Activated CD4-positive, alpha-beta T cell treated with anti-CD3 and anti-CD28 coated beads, Interleukin-2, amount 50 U/mL, for 24 hours (primary cell): ENCODE results near the gene FAM124B.
"Not testable (repeated sequence)": the region's sequence is repeated elsewhere in the genome, so short reads cannot be mapped to it uniquely, and the experiment has no call there.

Experiments used
- DNase-seq, 2 donors: peaks; one replicate each; pipeline ENCODE4 v3.0.0-alpha.2; 2020; ENCODE audit warnings: low read depth in 1 of 2, low spot score in 1 of 2

Gene FAM124B

GRCh38 chr2:224416656-224417360 lies 14.9 kb upstream of the FAM124B start:
- DNase-seq, result no peak

- no peak for DNase-seq
Measured at GRCh38 chr2:224413381-224413780, 11.5 kb upstream of the FAM124B start.

- no peak for DNase-seq
Measured at GRCh38 chr2:224412141-224413015, 10.5 kb upstream of the FAM124B start.

DNA sequence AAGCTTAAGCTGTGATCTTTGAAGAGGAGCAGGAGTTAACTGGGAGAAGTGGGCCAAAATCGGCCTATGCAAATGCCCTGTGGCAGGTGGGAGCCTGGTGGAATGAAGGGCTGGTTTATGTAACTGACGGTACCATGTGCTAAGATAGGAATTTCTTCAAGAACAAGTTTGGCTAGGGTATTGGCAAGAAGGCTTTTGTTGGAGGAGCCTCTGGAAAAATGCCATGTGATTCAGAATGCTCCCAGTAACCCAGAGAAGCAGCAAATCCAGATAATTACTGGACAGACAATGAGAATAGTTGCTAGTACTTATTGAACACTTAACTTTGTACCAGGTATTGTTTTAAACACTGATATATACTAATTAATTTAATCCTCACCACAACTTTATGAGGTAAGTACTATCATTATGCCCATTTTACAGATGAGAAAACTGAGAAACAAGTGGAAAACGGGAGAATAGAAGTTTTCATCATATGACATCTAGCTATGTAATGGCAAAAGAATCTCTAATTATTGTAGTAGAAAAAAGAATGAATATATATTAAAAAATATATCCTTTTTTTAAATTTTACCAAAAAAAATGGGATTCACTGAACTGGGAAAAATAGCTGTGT lies 9.1 kb upstream of the FAM124B start:
- no peak for DNase-seq

GRCh38 chr2:224408676-224409075 lies 6.8 kb upstream of the FAM124B start:
- no peak for DNase-seq

DNA sequence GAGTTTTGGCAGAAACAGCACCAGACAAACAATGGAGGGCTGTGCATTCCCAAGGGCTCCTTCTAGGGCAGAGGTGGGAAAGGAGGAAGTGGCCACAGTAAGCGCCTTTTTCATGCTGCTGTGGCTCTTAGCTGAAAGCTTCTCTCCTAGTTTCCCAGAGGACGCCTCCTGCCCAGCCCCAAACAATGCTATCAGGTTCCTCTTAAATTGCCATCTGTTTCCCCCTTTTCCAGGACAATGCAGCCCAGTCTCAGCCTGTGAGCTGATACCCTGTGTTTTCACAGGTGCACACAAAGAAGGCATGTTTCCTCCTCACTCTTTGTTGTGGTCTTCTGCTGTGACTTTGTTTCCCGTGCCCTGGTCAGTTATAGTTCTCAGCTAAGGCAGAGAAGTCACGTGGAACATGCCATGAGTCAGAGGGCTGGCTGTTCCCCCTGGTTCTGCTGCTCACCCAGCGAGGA lies 5.4 kb upstream of the FAM124B start:
- no peak for DNase-seq

GRCh38 chr2:224405841-224406370 lies 4.0 kb upstream of the FAM124B start:
- DNase-seq, result no peak

DNA sequence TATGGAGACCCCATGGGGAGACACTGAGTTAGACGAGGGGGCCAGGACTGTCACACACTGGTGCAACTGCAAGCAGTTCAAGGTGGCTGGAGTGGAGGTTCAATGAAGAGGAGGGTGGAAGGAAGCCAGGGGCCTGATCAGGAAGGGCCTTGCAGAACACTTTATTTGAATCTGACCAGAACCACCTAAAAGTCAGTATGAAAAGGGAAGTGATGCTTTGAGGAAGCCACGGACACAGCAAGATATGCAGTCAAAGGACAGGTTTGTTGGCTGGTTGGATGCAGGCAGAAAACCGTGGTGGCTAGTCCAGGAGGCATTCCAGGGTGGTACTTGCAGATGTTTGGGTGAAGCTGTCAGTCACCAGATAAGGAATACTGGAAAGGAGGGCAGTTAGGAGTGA lies 3.5 kb upstream of the FAM124B start:
- no peak for DNase-seq

- no peak for DNase-seq
Measured at GRCh38 chr2:224404796-224405195, 2.9 kb upstream of the FAM124B start.

DNA sequence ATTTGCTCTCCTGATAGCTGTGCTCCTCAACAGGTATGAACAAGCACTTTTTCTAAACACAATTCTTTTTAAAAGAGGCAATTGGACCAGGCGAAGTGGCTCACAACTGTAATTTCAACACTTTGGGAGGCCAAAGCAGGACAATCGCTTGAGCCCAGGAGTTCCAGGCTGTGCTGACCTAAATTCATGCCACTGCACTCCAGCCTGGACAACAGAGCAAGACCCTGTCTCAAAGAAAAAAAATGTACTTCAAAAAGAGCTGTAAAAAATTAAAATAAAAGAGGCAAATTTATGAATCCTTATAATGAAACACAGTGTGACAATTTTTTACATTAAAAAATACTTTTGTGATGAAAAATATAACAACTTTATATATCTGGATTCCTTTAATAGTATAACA lies 1.8 kb upstream of the FAM124B start:
- no peak for DNase-seq

- no peak for DNase-seq
Measured at GRCh38 chr2:224400886-224401632, 848 bp downstream of the FAM124B start.

GRCh38 chr2:224400174-224400810 lies 1.6 kb downstream of the FAM124B start:
- no peak for DNase-seq

GRCh38 chr2:224398289-224398688 lies 3.6 kb downstream of the FAM124B start:
- DNase-seq, result no peak

DNA sequence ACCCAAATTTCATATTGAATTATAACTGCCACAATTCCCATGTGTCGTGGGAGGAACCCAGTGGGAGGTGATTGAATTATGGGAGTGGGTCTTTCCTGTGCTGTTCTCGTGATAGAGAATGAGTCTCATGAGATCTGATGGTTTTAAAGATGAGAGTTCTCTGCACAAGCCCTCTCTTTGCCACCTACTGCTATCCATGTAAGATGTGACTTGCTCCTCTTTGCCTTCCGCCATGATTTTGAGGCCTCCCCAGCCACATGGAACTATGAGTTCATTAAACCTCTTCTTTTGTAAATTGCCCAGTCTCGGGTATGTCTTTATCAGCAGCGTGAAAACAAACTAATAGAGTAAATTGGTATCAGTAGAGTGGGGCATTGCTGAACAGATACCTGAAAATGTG lies 4.8 kb downstream of the FAM124B start:
- not testable (repeated sequence) for DNase-seq

DNA sequence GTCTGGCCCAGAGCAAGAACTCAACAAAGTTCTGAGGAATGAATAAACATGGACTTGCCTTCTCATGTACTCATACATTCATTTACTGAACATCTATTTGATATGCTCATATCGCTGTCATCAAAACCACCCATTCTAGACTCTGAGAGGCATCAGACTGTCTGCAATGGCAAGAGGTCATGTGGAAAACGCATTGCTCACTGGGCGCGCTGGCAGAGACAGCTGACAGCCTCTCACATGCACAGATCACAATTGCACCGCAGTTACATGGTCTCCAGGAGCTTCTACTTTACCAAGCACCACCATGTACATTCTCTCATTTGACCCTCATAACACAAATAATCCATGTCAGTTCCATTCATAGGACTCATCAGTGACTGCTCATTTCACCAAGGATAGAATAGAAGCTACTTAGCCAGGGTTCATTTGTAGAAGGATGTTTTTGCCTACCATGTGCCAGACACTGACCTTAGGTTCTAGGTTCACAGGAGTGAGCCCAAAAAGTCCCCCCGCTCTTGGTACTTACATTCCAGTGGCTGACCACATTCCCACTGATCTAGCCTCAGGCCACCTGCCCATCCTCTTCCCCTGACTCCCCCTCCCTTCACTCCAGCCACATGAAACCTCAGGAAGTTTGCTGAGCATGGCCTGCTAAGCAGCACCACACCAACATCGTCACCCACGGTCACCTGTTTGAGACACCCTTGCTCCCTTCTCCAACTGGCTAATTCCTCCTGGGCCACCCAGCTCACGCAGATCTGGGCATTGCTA lies 6.1 kb downstream of the FAM124B start:
- no peak for DNase-seq

DNA sequence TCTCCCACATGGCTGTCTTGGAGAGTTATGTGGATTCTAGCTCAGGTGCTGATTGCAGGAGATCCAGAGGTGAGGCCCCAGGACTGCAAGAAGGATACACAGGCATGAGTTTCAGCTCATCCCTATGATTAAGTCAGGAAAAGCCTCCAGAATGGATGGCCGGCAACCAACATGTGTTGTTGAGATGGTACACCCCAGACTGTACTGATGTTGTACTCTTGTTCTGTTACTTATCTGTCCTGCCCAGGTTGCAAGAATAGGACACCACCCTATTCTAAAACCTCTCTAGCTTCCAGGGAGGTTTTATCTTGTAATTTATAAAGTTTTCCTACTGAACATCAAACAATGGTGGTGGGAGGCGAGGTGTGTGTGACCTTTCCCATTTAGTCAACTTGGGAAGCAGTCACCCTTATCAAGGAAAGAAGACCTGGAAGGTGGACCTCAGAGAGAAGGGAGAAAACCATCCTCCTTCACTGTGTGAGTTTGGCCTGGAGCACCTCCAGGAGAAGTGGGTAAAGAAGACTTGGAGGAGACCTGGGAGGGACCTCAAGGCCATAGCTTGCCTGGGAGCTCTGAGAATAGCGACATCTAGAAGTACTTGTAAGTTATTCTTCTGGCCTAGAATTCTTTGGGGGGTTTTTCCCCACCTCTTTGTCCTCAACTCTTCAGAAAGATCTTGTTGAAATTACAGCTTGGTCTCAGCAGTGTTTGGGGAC lies 8.6 kb downstream of the FAM124B start:
- DNase-seq, result no peak

DNA sequence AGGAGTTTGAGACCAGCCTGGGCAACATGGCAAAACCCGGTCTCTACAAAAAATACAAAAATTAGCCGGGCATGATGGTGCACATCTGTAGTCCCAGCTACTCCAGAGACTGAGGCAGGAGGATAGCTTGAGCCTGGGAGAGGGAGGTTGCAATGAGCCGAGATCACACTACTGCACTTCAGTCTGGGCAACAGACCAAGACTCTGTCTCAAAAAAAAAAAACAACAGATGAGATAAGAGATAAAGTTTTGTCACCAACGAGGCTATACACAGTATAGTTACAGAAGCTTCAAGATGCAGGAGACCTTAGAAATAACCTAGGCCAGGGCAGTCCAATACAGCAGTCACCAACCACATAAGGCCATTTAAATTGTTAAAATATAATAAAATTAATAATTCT lies 9.4 kb downstream of the FAM124B start:
- DNase-seq, result no peak

GRCh38 chr2:224389317-224389716 lies 12.6 kb downstream of the FAM124B start:
- no peak for DNase-seq

GRCh38 chr2:224386876-224387275 lies 15.0 kb downstream of the FAM124B start:
- no peak for DNase-seq
